DND-41 (cell line): ENCODE data around the gene DNMT1.

Source experiments
- ATAC-seq: fragments of 200-7000 bp; cut with Tn5 transposase; 3 replicates; pipeline ENCODE4 v1.9.1; 2021; ENCODE audit warnings: low read depth; ENCODE audit not compliant: insufficient read depth
- DNase-seq: peaks from one replicate; pipeline ENCODE4 v3.0.0-alpha.2; 2020
- H2AFZ ChIP-seq: 2 replicates; pipeline ENCODE4 v1.6.0; 2012; ENCODE audit warnings: low read depth, low read length
- H3K27ac ChIP-seq: 2 replicates; pipeline ENCODE4 v1.5.1; 2012; ENCODE audit warnings: low read length, inconsistent platforms
- H3K27me3 ChIP-seq: fragments of 200-600 bp; sonication (generic); 2 replicates; pipeline ENCODE4 v1.6.0; 2012; ENCODE audit warnings: low read length, mild to moderate bottlenecking, inconsistent platforms; ENCODE audit not compliant: insufficient read depth, poor library complexity
- H3K36me3 ChIP-seq: 2 replicates; pipeline ENCODE4 v1.5.1; 2012; ENCODE audit warnings: low read length, inconsistent platforms; ENCODE audit not compliant: insufficient read depth
- H3K4me1 ChIP-seq: 2 replicates; pipeline ENCODE4 v1.5.1; 2012; ENCODE audit warnings: mild to moderate bottlenecking, low read length; ENCODE audit not compliant: insufficient read depth
- H3K4me2 ChIP-seq: 2 replicates; pipeline ENCODE4 v1.6.0; 2012; ENCODE audit warnings: mild to moderate bottlenecking, moderate library complexity, low read length, inconsistent platforms; ENCODE audit not compliant: insufficient read depth
- H3K4me3 ChIP-seq, 2 experiments: fragments of 200-600 bp in 1 of 2; shearing (Covaris generic) in 1 of 2; 2 replicates each; pipeline ENCODE4 v1.5.1; 2012 to 2016; ENCODE audit warnings: inconsistent platforms in 2 of 2, low read length in 2 of 2, mild to moderate bottlenecking in 2 of 2, low read depth in 1 of 2, moderate library complexity in 1 of 2
- H3K79me2 ChIP-seq: 2 replicates; pipeline ENCODE4 v1.6.0; 2012; ENCODE audit warnings: low read length, inconsistent platforms; ENCODE audit not compliant: insufficient read depth
- H3K9ac ChIP-seq: 2 replicates; pipeline ENCODE4 v1.6.0; 2012; ENCODE audit warnings: low read depth, mild to moderate bottlenecking, inconsistent platforms, low read length, moderate library complexity
- H3K9me3 ChIP-seq: 2 replicates; pipeline ENCODE4 v1.5.1; 2012; ENCODE audit warnings: low read length, moderate library complexity, mild to moderate bottlenecking, inconsistent platforms; ENCODE audit not compliant: insufficient read depth, severe bottlenecking
- H4K20me1 ChIP-seq: 2 replicates; pipeline ENCODE4 v1.6.0; 2012; ENCODE audit warnings: low read length; ENCODE audit not compliant: insufficient read depth
- CTCF ChIP-seq: IDR thresholded peaks from 2 replicates; pipeline ENCODE4 v1.5.1; 2012; ENCODE audit warnings: borderline replicate concordance, low read length, moderate library complexity, mild to moderate bottlenecking; ENCODE audit not compliant: poor library complexity, severe bottlenecking; ENCODE audit errors: extremely low read depth
- EZH2 ChIP-seq: IDR thresholded peaks from 3 replicates; pipeline ENCODE4 v1.6.1; 2012; ENCODE audit warnings: borderline replicate concordance, low read depth, mild to moderate bottlenecking, moderate library complexity, low read length, inconsistent platforms; ENCODE audit not compliant: severe bottlenecking

DNMT1 gene

GRCh38 chr19:10093295-10094186 lies 101.2 kb downstream of the DNMT1 start:
- Histone ChIP-seq H3K4me3 (no peak overlapping the region), H3K27me3 (no peaks in the 10 kb centered on the region), H3K4me1 (no peaks in the 10 kb centered on the region), H3K27ac (no peak overlapping the region), H2AFZ (no peak overlapping the region), H3K4me2 (no peak overlapping the region), H4K20me1 (0 out of 2 replicates have a peak, but pooled peaks cover 3% of the 10 kb centered on the region), H3K79me2 (no peaks in the 10 kb centered on the region), H3K36me3 (peaks cover 7% of the 10 kb centered on the region), H3K9me3 (no peaks in the 10 kb centered on the region), H3K9ac (no peak overlapping the region)
- TF ChIP-seq EZH2 (no peak), CTCF (no peak)
- ATAC-seq (peak; percentile 49; the same call in 1 of the 3 replicates), DNase-seq (peak; percentile 30)

DNA sequence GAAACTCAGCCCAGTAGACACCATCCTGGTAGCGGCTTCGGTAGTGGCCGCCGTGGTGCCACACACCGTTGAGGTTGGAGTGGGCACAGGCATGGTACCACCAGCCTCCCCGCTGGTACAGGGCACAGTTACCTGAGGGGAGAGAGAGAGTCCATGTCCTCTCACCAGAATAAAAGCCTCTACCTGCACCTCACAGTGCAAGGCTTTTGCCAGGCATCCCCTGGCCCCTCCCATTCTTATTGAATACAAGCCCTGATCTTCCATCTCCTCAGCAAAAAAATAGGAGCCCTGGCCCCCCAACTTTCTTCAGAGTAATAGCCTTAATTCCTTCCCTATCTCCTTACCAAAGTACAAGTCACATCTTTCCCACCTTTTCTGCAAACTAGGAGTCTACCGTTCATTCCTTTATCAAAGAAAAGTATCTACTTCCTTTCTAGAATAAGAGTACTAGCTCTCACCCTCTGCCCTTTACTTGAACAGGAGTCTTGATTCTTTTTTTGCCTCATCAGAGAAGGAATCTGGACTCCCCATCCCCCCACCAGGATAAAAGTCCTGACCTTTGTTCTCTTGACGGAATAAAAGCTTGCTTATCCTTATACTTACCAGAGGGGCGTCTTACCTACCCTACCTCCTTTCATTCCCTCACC lies 102.0 kb downstream of the DNMT1 start:
- no peaks in the 10 kb centered on the region for H3K79me2 ChIP-seq
- no peak for DNase-seq
- no peak overlapping the region for H3K4me2 ChIP-seq
- TF ChIP-seq EZH2 (no peak), CTCF (no peak)
- H2AFZ ChIP-seq, result no peak overlapping the region
- H3K9me3 ChIP-seq, result no peaks in the 10 kb centered on the region
- H4K20me1 ChIP-seq, result 0 out of 2 replicates have a peak, but pooled peaks cover 3% of the 10 kb centered on the region
- H3K36me3 ChIP-seq, result peaks cover 7% of the 10 kb centered on the region
- no peak overlapping the region for H3K9ac ChIP-seq
- no peak for ATAC-seq
- H3K4me1 ChIP-seq, result no peaks in the 10 kb centered on the region
- H3K27ac ChIP-seq, result no peak overlapping the region
- no peaks in the 10 kb centered on the region for H3K27me3 ChIP-seq
- no peak overlapping the region for H3K4me3 ChIP-seq

- H3K79me2 ChIP-seq, result no peaks in the 10 kb centered on the region
- H2AFZ ChIP-seq, result no peak overlapping the region
- no peak overlapping the region for H3K9ac ChIP-seq
- TF ChIP-seq EZH2, result no peak
- TF ChIP-seq CTCF, result no peak
- H3K9me3 ChIP-seq, result no peaks in the 10 kb centered on the region
- H4K20me1 ChIP-seq, result 0 out of 2 replicates have a peak, but pooled peaks cover 3% of the 10 kb centered on the region
- peaks cover 7% of the 10 kb centered on the region for H3K36me3 ChIP-seq
- DNase-seq (no peak), ATAC-seq (no peak)
- no peaks in the 10 kb centered on the region for H3K27me3 ChIP-seq
- no peak overlapping the region for H3K4me2 ChIP-seq
- H3K4me1 ChIP-seq, result peaks cover 4% of the 10 kb centered on the region
- no peak overlapping the region for H3K4me3 ChIP-seq
- H3K27ac ChIP-seq, result no peak overlapping the region
Measured at GRCh38 chr19:10091895-10092641, 102.7 kb downstream of the DNMT1 start.
